Effector memory CD4-positive, alpha-beta T cell (primary cell): ENCODE data around the gene ZNF778.
"Not testable (repeated sequence)": the region's sequence is repeated elsewhere in the genome, so short reads cannot be mapped to it uniquely, and the experiment has no call there.

ENCODE experiments used
- DNase-seq, 3 donors: peaks; one replicate each; pipeline ENCODE4 v3.0.0-alpha.2; 2020
- H3K27ac ChIP-seq: 2 replicates; pipeline ENCODE4 v1.7.0; 2013; ENCODE audit warnings: mild to moderate bottlenecking, low read length, moderate library complexity; ENCODE audit not compliant: insufficient read depth, poor library complexity, severe bottlenecking
- H3K27me3 ChIP-seq: replicated peaks from 2 replicates; pipeline ENCODE4 v1.7.0; 2013; ENCODE audit warnings: mild to moderate bottlenecking, low read length; ENCODE audit not compliant: insufficient read depth, control insufficient read depth, poor library complexity, severe bottlenecking
- H3K36me3 ChIP-seq: 2 replicates; pipeline ENCODE4 v1.7.0; 2013; ENCODE audit warnings: mild to moderate bottlenecking, low read length, moderate library complexity; ENCODE audit not compliant: control insufficient read depth, insufficient read depth
- H3K4me1 ChIP-seq: 2 replicates; pipeline ENCODE4 v1.7.0; 2013; ENCODE audit warnings: low read length, mild to moderate bottlenecking; ENCODE audit not compliant: control insufficient read depth, insufficient read depth, poor library complexity, severe bottlenecking
- H3K4me3 ChIP-seq: 2 replicates; pipeline ENCODE4 v1.7.0; 2013; ENCODE audit warnings: low read length, low read depth, mild to moderate bottlenecking; ENCODE audit not compliant: insufficient read depth, poor library complexity, severe bottlenecking
- H3K9me3 ChIP-seq: 2 replicates; pipeline ENCODE4 v1.7.0; 2013; ENCODE audit warnings: mild to moderate bottlenecking, low read length, moderate library complexity; ENCODE audit not compliant: control insufficient read depth

ZNF778 gene

DNA sequence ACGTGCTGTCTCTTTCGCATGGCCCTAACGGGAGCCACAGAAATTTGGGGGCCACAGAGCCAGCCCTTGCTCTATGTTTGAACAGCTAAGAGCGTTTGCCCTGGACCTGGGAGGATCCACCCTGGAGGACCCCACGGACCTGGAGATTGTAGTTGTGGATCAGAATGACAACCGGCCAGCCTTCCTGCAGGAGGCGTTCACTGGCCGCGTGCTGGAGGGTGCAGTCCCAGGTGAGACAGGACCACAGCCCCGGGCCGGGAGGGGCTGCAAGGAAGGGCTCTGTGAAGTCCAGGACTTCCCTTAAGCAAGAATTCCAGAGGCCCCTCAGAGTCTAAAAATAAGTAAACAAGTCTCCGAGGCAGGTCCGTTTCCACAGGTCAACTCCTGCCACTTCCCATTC, 34.0 kb upstream of the ZNF778 start:
- no peak for DNase-seq
- no peaks in the 10 kb centered on the region for H3K4me1 ChIP-seq
- H3K27ac ChIP-seq, result no peak overlapping the region
- H3K27me3 ChIP-seq, result no peaks in the 10 kb centered on the region
- no peak overlapping the region for H3K4me3 ChIP-seq
- no peaks in the 10 kb centered on the region for H3K9me3 ChIP-seq
- H3K36me3 ChIP-seq, result no peaks in the 10 kb centered on the region

DNA sequence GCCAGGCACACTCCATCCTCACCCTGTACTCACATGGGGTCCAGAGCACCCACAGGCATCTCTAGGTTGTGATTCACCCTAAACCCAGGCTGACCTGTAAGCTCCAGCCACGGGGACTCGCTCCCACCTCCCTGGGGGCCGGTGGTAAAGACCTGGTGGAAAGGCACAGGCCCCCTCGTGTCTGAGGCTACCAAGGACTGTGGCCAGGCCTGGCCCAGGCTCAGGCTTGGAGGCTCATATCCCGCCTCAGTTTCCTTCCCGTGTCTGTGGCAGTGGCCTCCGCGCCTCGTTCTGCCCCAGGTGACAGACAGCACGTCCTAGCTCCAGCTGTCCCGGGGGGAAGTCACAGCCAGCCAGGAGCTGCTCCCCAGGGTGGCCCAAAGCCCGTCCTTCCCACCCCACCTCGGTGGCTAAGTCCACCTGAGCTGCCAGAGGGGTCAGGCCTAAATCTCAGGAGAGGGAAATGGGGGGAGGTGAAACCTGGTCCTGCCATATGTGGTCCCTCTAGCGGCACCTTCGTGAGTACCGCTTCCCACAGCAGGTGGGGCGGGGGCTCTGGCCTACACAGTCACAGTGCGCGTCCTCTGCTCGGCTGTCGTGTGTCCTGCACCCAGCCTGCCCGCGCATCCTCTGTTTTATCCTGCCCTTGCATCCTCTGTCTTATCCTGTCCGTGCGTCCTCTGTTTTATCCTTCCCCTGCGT, 33.4 kb upstream of the ZNF778 start:
- no peak overlapping the region for H3K4me3 ChIP-seq
- no peaks in the 10 kb centered on the region for H3K36me3 ChIP-seq
- no peaks in the 10 kb centered on the region for H3K9me3 ChIP-seq
- H3K4me1 ChIP-seq, result no peaks in the 10 kb centered on the region
- no peak overlapping the region for H3K27ac ChIP-seq
- H3K27me3 ChIP-seq, result no peaks in the 10 kb centered on the region
- DNase-seq, result no peak

DNA sequence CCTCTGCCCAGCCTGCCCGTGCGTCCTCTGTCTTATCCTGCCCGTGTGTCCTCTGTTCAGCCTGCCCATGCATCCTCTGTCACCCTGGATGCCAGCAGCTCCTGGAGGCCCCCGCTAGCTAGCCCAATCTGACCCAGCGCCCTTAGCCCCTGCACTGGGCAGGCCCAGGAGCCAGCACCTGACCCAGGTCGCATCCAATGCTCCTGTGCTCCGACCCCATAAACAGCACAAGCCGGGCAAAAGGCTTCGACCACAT, 32.9 kb upstream of the ZNF778 start:
- Histone ChIP-seq H3K4me3 (no peak overlapping the region), H3K27me3 (no peaks in the 10 kb centered on the region), H3K4me1 (no peaks in the 10 kb centered on the region), H3K9me3 (no peaks in the 10 kb centered on the region), H3K27ac (no peak overlapping the region), H3K36me3 (no peaks in the 10 kb centered on the region)
- DNase-seq, result no peak

DNA sequence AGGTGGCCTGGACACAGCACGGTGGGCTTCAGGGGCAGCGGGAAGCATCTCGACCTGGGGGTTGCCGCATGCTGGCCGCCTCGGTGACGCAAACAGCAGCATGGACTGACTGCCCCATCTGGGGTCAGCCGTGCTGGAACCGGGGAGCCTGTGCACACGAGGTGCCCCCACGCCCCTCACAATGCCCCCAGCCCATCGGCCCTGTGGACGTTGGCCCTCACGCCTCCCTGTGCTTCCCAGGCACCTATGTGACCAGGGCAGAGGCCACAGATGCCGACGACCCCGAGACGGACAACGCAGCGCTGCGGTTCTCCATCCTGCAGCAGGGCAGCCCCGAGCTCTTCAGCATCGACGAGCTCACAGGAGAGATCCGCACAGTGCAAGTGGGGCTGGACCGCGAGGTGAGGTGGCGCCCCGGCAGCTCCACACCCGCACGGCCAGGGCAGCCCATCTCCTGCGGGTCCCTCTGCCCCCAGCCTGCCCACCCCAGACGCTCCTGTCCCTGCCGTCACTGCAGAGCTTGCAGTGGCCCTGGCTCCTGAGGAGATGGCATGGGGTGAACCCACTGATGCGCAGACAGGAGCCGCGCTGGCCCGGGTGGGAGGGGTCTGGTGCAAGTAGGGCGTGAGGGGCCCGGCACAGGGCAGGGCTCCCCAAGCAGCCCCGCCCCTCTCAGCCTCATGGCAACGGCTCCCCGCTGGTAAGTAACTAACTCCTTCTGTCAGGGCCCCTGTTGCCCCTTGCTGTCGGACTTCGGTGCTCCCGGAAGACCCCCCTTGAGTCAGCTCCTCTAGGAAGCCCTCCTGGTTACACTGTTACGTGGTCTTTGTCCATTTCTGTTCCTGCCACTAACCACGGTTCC, 32.3 kb upstream of the ZNF778 start:
- H3K27ac ChIP-seq, result no peak overlapping the region
- peak in 1 of 3 donors; percentile 12 for DNase-seq
- no peak overlapping the region for H3K4me3 ChIP-seq
- no peaks in the 10 kb centered on the region for H3K4me1 ChIP-seq
- H3K36me3 ChIP-seq, result no peaks in the 10 kb centered on the region
- H3K27me3 ChIP-seq, result no peaks in the 10 kb centered on the region
- H3K9me3 ChIP-seq, result no peaks in the 10 kb centered on the region

GRCh38 chr16:89185887-89186592, 31.5 kb upstream of the ZNF778 start:
- H3K36me3 ChIP-seq, DNase-seq, H3K4me1 ChIP-seq, H3K4me3 ChIP-seq, H3K27me3 ChIP-seq, H3K9me3 ChIP-seq, H3K27ac ChIP-seq: not testable (repeated sequence)

DNA sequence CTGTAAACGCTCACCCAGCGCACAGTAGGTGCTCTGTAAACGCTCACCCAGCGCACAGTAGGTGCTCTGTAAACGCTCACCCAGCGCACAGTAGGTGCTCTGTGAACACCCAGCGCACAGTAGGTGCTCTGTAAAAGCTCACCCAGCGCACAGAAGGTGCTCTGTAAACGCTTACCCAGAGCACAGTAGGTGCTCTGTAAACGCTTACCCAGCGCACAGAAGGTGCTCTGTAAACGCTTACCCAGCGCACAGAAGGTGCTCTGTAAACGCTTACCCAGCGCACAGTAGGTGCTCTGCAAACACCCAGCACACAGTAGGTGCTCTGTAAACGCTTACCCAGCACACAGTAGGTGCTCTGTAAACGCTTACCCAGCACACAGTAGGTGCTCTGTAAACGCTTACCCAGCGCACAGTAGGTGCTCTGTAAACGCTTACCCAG, 30.9 kb upstream of the ZNF778 start:
- DNase-seq, H3K9me3 ChIP-seq, H3K36me3 ChIP-seq, H3K27me3 ChIP-seq, H3K27ac ChIP-seq, H3K4me1 ChIP-seq, H3K4me3 ChIP-seq: not testable (repeated sequence)

DNA sequence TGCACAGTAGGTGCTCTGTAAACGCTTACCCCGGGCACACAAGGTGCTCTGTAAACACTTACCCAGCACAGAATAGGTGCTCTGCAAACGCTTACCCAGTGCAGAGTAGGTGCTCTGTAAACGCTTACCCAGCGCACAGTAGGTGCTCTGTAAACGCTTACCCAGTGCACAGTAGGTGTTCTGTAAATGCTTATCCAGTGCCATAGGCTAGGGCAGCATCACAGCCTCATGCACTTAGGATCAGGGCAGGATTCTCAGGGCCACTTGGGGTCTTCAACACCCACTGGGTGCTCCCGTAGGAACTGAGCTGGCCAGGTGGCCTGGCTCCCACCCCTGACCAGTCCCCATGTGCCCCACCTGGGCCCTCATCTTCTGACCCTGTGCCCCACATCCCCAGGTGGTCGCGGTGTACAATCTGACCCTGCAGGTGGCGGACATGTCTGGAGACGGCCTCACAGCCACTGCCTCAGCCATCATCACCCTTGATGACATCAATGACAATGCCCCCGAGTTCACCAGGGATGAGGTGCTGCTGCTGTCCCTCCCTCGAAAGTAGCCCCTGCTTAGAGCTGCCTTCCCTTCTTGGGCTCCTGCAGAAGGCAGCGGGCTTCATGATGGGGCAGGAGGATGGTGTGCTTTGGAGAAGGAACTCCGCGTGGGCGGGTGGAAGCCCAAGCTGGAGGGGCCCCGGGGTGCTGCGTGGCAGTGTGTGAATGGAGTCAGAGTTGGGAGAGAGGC, 30.3 kb upstream of the ZNF778 start:
- Histone ChIP-seq H3K9me3 (no peaks in the 10 kb centered on the region), H3K4me3 (no peak overlapping the region), H3K4me1 (peaks cover 4% of the 10 kb centered on the region), H3K27me3 (no peaks in the 10 kb centered on the region), H3K27ac (no peak overlapping the region), H3K36me3 (no peaks in the 10 kb centered on the region)
- peak in 1 of 3 donors; percentile 21 for DNase-seq

- no peaks in the 10 kb centered on the region for H3K36me3 ChIP-seq
- DNase-seq, result no peak
- no peaks in the 10 kb centered on the region for H3K27me3 ChIP-seq
- H3K4me1 ChIP-seq, result peaks cover 4% of the 10 kb centered on the region
- H3K27ac ChIP-seq, result no peak overlapping the region
- no peaks in the 10 kb centered on the region for H3K9me3 ChIP-seq
- H3K4me3 ChIP-seq, result no peak overlapping the region
These were observed 29.6 kb upstream of the ZNF778 start for GRCh38 chr16:89187770-89188392.

DNA sequence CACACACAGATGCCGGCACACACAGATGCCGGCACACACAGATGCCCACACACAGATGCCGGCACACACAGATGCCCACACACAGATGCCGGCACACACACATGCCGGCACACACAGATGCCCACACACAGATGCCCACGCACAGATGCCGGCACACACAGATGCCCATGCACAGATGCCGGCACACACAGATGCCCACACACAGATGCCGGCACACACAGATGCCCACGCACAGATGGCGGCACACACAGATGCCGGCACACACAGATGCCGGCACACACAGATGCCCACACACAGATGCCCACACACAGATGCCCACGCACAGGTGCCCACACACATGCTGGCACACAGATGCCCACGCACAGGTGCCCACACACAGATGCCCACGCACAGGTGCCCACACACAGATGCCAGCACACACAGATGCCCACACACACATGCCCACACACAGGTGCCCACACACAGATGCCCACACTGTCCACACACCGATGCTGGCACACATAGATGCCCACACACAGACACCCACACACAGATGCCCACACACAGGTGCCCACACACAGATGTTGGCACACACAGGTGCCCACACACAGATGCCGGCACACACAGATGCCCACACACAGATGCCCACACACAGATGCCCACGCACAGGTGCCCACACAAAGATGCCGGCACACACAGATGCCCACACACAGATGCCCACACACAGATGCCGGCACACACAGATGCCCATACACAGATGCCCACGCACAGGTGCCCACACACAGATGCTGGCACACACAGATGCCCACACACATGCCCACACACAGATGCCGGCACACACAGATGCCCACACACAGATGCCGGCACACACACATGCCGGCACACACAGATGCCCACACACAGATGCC, 28.8 kb upstream of the ZNF778 start:
- not testable (repeated sequence) for H3K27ac ChIP-seq, H3K4me1 ChIP-seq, H3K27me3 ChIP-seq, H3K9me3 ChIP-seq, DNase-seq, H3K4me3 ChIP-seq, H3K36me3 ChIP-seq
